BJ (cell line): ENCODE results near the gene UBE2I. TPM values are rescaled to one million over a fixed set of nuclear protein-coding genes. Genes with fewer than 3 reads are reported as not detected.

Source experiments
- CTCF ChIA-PET: fragments of 350-600 bp; formaldehyde crosslinking; extraction: SDS; loops from one replicate; lab custom pipeline; 2021; ENCODE audit warnings: antibody characterized with exemption, inconsistent platforms; lab: Yijun Ruan, JAX
- POLR2A ChIA-PET: fragments of 300-600 bp; sonication (Branson Sonifier 250); formaldehyde crosslinking; extraction: SDS; loops from one replicate; lab custom pipeline; 2021; ENCODE audit warnings: antibody characterized with exemption; lab: Charles Lee
- DNase-seq: peaks from one replicate; pipeline ENCODE4 v3.0.0-alpha.2; 2011; ENCODE audit warnings: low read depth
- H3K27me3 ChIP-seq: 2 replicates; pipeline ENCODE4 v1.6.0; 2011; ENCODE audit warnings: low read length; ENCODE audit not compliant: control insufficient read depth, insufficient read depth
- H3K36me3 ChIP-seq: 2 replicates; pipeline ENCODE4 v1.5.1; 2011; ENCODE audit warnings: low read length; ENCODE audit not compliant: control insufficient read depth, insufficient read depth
- H3K4me3 ChIP-seq: 2 replicates; pipeline ENCODE4 v1.5.1; 2011; ENCODE audit warnings: low read depth, mild to moderate bottlenecking, control low read depth, low read length
- polyA plus RNA-seq: library from polyadenylated mRNA; depleted of rRNA; stranded (reverse); fragments of >200 nt; gene quantifications from 2 replicates; pipeline ENCODE4 v1.2.3, GENCODE V29; 2011
- TF ChIP-seq, protein P1 (sequence below): IDR thresholded peaks from 2 replicates; pipeline ENCODE4 v1.5.1; 2011; ENCODE audit warnings: low read depth, mild to moderate bottlenecking, control low read depth, inconsistent platforms, low read length, moderate library complexity; ENCODE audit not compliant: insufficient read depth

UBE2I gene
- polyA plus RNA-seq, 1 experiment = 81.2 TPM

DNA sequence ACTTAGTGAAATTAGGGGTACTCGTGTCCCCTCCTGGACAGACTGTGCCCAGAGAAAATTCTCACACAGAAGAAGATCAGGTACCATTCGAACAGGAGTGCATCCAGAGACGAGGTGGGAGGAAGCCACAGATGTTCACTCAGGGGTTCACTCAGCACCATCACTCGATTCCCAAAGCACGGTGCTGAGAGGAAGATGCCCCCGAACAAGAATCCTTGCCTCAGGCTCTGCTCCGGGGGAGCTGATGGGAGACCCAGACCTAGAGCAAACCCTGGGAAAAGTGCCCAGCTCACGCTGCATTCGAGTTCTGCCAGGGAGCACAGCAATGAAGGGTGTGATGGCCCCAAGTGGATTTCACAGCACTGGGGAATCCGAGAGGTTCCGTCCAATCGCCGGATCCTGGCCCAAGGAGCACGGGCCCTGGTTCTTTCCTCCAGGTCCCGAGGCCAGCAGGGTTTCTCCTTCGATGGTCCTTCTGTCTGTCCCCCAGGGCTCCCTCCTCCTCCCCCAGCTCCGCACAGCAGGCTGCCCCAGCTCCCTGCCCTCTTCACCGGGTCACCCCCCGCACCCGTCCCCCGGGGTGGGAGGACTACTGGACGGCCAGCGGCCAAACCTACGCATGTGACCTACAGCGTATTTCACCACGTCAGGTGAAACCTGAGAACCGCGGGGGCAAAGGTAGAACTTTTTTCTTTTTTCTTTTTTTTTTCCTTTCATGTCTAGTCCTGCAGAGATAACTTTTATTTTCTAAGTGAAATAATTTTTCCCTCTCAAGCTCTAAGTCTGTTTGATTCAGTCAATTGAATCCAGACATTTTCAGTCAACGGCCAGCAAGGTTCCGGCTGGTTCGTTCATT is 10.2 kb upstream of the UBE2I start:
- no peak for DNase-seq
- CTCF ChIA-PET = interaction anchor here (1.0 kb wide), 1 partner anchor 84 kb away, joined by 3 read pairs; no protein-coding TSS in a partner anchor
- TF ChIP-seq, protein P1, sequence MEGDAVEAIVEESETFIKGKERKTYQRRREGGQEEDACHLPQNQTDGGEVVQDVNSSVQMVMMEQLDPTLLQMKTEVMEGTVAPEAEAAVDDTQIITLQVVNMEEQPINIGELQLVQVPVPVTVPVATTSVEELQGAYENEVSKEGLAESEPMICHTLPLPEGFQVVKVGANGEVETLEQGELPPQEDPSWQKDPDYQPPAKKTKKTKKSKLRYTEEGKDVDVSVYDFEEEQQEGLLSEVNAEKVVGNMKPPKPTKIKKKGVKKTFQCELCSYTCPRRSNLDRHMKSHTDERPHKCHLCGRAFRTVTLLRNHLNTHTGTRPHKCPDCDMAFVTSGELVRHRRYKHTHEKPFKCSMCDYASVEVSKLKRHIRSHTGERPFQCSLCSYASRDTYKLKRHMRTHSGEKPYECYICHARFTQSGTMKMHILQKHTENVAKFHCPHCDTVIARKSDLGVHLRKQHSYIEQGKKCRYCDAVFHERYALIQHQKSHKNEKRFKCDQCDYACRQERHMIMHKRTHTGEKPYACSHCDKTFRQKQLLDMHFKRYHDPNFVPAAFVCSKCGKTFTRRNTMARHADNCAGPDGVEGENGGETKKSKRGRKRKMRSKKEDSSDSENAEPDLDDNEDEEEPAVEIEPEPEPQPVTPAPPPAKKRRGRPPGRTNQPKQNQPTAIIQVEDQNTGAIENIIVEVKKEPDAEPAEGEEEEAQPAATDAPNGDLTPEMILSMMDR = no peak
- H3K4me3 ChIP-seq = no peak overlapping the region
- H3K27me3 ChIP-seq = no peaks in the 10 kb centered on the region
- no peaks in the 10 kb centered on the region for H3K36me3 ChIP-seq
- POLR2A ChIA-PET = interaction anchor here (0.5 kb wide), 1 partner anchor 313 kb away, joined by 7 read pairs; the partner anchor contains the start of genes CRAMP1 and IFT140

DNA sequence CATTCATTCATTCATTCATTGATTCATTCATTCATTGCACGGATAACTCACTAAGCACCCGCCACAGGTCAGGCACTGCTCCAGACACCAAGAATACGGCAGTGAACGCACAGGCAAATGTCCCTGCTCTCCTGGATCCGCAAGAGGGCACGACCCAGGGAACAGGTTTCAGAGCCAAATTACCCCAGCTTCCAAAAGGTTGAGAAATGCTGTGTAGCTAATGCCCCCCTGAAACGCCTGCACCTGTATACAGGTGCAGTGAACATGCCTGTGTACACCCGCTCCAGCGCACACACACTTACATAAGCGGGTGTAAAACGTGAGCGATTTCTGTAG is 9.6 kb upstream of the UBE2I start:
- Histone ChIP-seq H3K36me3 (no peaks in the 10 kb centered on the region), H3K27me3 (no peaks in the 10 kb centered on the region), H3K4me3 (no peak overlapping the region)
- no peak for DNase-seq
- TF ChIP-seq, protein P1 = no peak
- POLR2A ChIA-PET = no interaction called here
- CTCF ChIA-PET = interaction anchor here (0.8 to 2.0 kb wide), 5 partner anchors 9 to 29 kb away, joined by 3 to 14 read pairs (median 4); no protein-coding TSS in a partner anchor

DNA sequence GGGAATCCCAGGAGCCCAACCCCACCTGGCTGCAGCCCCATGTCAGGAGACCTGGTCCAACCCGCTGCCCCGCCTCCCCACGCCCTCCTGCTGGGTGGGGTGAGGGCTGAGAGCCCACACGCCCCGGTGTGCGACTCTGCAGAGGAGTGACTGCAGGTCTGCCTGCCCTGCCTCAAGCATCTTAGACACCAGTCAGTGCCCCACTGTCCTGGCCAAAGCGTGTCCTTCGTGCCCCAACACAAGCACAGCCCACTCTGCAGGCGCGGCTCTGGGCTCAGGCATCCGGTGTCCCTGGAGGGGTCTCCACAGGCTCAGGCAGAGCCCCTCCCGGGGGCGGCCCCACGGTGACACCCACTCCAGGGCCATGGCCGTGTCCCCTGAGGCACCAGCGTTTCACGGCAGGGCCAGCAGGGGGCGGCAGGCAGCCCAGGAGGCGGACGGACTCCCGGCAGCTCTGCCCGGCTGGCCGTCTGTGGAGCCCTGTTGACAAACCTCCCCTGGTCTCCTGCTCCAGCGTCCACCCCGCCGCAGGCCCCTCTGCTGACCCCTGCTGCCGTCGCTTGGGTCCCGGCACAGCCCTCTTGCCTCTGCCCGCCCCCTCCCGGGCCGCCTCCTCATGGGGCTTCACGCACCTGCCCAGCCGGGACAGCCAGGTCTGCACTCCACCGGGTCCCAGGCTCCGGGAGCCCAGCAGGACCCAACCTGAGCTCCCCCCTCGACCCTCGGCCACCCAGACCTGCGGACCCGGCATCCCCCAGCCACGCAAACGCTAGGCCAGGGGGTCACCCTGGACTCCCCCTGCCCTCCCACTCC is 8.6 kb upstream of the UBE2I start:
- ChIA-PET POLR2A (no interaction called here), CTCF (interaction anchor here (0.7 to 2.1 kb wide), 14 partner anchors 10 to 100 kb away, joined by 3 to 14 read pairs (median 3); no protein-coding TSS in a partner anchor)

DNA sequence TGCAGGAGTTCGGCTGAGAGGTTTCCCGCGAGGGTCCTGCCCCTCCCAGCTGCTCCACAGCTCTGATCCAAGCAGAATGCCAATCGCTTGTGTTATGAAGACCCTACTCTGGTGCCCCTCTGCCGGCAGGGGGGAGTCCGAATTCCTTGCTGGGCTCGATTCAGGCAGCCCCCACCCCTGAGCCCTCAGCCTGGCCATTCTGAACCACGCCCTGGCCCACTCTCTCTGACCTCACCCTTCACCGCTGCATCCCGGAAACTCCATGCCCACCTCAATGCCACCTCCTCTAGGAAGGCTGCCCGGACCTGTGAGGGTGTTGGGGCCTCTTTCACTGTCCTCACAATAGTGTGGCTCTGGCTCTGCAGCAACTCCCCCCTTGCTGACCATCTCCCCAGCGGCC is 7.9 kb upstream of the UBE2I start:
- TF ChIP-seq, protein P1 = no peak
- CTCF ChIA-PET = interaction anchor here (0.7 to 2.1 kb wide), 13 partner anchors 11 to 99 kb away, joined by 3 to 14 read pairs (median 3); no protein-coding TSS in a partner anchor
- POLR2A ChIA-PET = interaction anchor here (0.6 kb wide), 1 partner anchor 41 kb away, joined by 6 read pairs; no protein-coding TSS in a partner anchor
- H3K36me3 ChIP-seq = no peaks in the 10 kb centered on the region
- no peaks in the 10 kb centered on the region for H3K27me3 ChIP-seq
- no peak overlapping the region for H3K4me3 ChIP-seq
- no peak for DNase-seq

More for the DNA sequence above, 8.6 kb upstream of the UBE2I start:
- no peaks in the 10 kb centered on the region for H3K27me3 ChIP-seq
- H3K4me3 ChIP-seq = no peak overlapping the region
- no peaks in the 10 kb centered on the region for H3K36me3 ChIP-seq
- no peak for DNase-seq
- TF ChIP-seq, protein P1 = peak; percentile 97

DNA sequence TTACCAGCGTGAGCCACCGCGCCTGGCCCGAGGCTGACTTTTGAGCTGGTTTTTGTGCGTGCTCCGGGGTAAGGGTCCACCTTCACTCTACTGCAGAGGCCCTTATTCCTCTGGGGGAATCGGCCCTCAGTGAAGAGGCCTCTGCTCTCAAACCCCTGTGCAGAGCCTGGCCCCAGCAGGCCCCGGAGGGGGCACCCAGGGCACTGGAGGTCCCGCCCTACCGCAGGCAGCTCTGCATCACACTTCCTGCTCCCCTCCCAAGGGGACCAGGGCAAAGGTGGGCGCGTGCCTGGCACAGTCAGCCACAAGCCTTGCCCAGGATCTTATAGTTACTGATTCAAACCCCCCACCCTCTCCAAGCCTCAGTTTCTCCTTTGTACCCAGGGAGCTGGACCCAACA is 3.6 kb upstream of the UBE2I start:
- POLR2A ChIA-PET = no interaction called here
- TF ChIP-seq, protein P1 = no peak
- H3K27me3 ChIP-seq = no peaks in the 10 kb centered on the region
- DNase-seq = no peak
- no peak overlapping the region for H3K4me3 ChIP-seq
- H3K36me3 ChIP-seq = no peaks in the 10 kb centered on the region
- CTCF ChIA-PET = no interaction called here
